H9 (cell line): Measurements from ENCODE around the gene TNIP3. TPM values are rescaled to one million over a fixed set of nuclear protein-coding genes. Genes with fewer than 3 reads are reported as not detected.

Source experiments
- DNase-seq: peaks from one replicate; pipeline ENCODE4 v3.0.0-alpha.2; 2017
- H2AFZ ChIP-seq: one replicate; pipeline ENCODE4 v1.6.1; 2013; ENCODE audit warnings: mild to moderate bottlenecking, low read length, control low read depth, moderate library complexity
- H2AK5ac ChIP-seq: 2 replicates; pipeline ENCODE4 v1.6.1; 2013; ENCODE audit warnings: low read length, control low read depth, mixed read lengths; ENCODE audit not compliant: insufficient read length
- H2BK120ac ChIP-seq: one replicate; pipeline ENCODE4 v1.6.1; 2013; ENCODE audit warnings: low read depth, mild to moderate bottlenecking, low read length, control low read depth, inconsistent platforms; ENCODE audit not compliant: poor library complexity, severe bottlenecking
- H2BK12ac ChIP-seq: 2 replicates; pipeline ENCODE4 v1.6.1; 2013; ENCODE audit warnings: low read length, control low read depth, mixed read lengths, low read depth; ENCODE audit not compliant: insufficient read length
- H2BK15ac ChIP-seq: 2 replicates; pipeline ENCODE4 v1.6.1; 2013; ENCODE audit warnings: low read depth, low read length, control low read depth
- H2BK20ac ChIP-seq: one replicate; pipeline ENCODE4 v1.6.1; 2013; ENCODE audit warnings: low read depth, mild to moderate bottlenecking, low read length, control low read depth, inconsistent platforms; ENCODE audit not compliant: poor library complexity, severe bottlenecking
- H2BK5ac ChIP-seq: 2 replicates; pipeline ENCODE4 v1.6.1; 2013; ENCODE audit warnings: low read length, control low read depth, mixed read lengths; ENCODE audit not compliant: insufficient read length
- H3K14ac ChIP-seq: 2 replicates; pipeline ENCODE4 v1.6.1; 2013; ENCODE audit warnings: low read length, control low read depth; ENCODE audit not compliant: insufficient read depth
- H3K18ac ChIP-seq: 2 replicates; pipeline ENCODE4 v1.6.1; 2013; ENCODE audit warnings: low read depth, mild to moderate bottlenecking, mixed read lengths, low read length, control low read depth; ENCODE audit not compliant: insufficient read length
- H3K23ac ChIP-seq: 2 replicates; pipeline ENCODE4 v1.6.1; 2013; ENCODE audit warnings: low read length, control low read depth, mixed read lengths, low read depth; ENCODE audit not compliant: insufficient read length
- H3K23me2 ChIP-seq: 2 replicates; pipeline ENCODE4 v1.6.1; 2013; ENCODE audit warnings: low read depth, mild to moderate bottlenecking, mixed read lengths, low read length, control low read depth; ENCODE audit not compliant: insufficient read length, poor library complexity, severe bottlenecking
- H3K27ac ChIP-seq: 2 replicates; pipeline ENCODE4 v1.5.1; 2013; ENCODE audit warnings: low read length, control low read depth, mixed read lengths, low read depth; ENCODE audit not compliant: insufficient read length
- H3K27me3 ChIP-seq: 2 replicates; pipeline ENCODE4 v1.6.1; 2013; ENCODE audit warnings: low read length, control low read depth, inconsistent platforms; ENCODE audit not compliant: insufficient read depth
- H3K4ac ChIP-seq: 2 replicates; pipeline ENCODE4 v1.6.1; 2013; ENCODE audit warnings: low read depth, mild to moderate bottlenecking, control low read depth, inconsistent platforms, low read length, moderate library complexity
- H3K4me1 ChIP-seq: 2 replicates; pipeline ENCODE4 v1.6.1; 2013; ENCODE audit warnings: low read length, control low read depth, inconsistent platforms; ENCODE audit not compliant: insufficient read depth
- H3K4me2 ChIP-seq: 2 replicates; pipeline ENCODE4 v1.6.1; 2013; ENCODE audit warnings: low read length, control low read depth, mixed read lengths; ENCODE audit not compliant: insufficient read length, insufficient read depth
- H3K56ac ChIP-seq: 2 replicates; pipeline ENCODE4 v1.6.1; 2013; ENCODE audit warnings: low read depth, mild to moderate bottlenecking, mixed read lengths, low read length, control low read depth; ENCODE audit not compliant: insufficient read length
- H3K79me1 ChIP-seq: 2 replicates; pipeline ENCODE4 v1.6.1; 2013; ENCODE audit warnings: low read depth, mild to moderate bottlenecking, moderate library complexity, low read length, control low read depth, inconsistent platforms; ENCODE audit not compliant: insufficient read depth, poor library complexity, severe bottlenecking
- H3K79me2 ChIP-seq: 2 replicates; pipeline ENCODE4 v1.6.1; 2013; ENCODE audit warnings: low read length, control low read depth, inconsistent platforms; ENCODE audit not compliant: insufficient read depth
- H3K9ac ChIP-seq: 2 replicates; pipeline ENCODE4 v1.6.1; 2013; ENCODE audit warnings: low read length, control low read depth, mixed read lengths; ENCODE audit not compliant: insufficient read length; ENCODE audit errors: extremely low read depth
- H3K9me3 ChIP-seq: one replicate; pipeline ENCODE4 v1.6.1; 2013; ENCODE audit warnings: low read depth, low read length, inconsistent platforms; ENCODE audit not compliant: control insufficient read depth
- H3T11ph ChIP-seq: one replicate; pipeline ENCODE4 v1.6.1; 2013; ENCODE audit warnings: mild to moderate bottlenecking, low read length, control low read depth, inconsistent platforms
- H4K20me1 ChIP-seq: one replicate; pipeline ENCODE4 v1.6.1; 2013; ENCODE audit not compliant: control insufficient read depth, insufficient read length, insufficient read depth
- H4K5ac ChIP-seq: 2 replicates; pipeline ENCODE4 v1.6.1; 2013; ENCODE audit warnings: low read depth, mild to moderate bottlenecking, mixed read lengths, low read length, control low read depth; ENCODE audit not compliant: insufficient read length
- H4K8ac ChIP-seq: replicated peaks from 2 replicates; pipeline ENCODE4 v1.6.1; 2013; ENCODE audit warnings: low read length, control low read depth, mixed read lengths, low read depth; ENCODE audit not compliant: insufficient read length
- H4K91ac ChIP-seq: 2 replicates; pipeline ENCODE4 v1.6.1; 2013; ENCODE audit warnings: low read depth, mild to moderate bottlenecking, moderate library complexity, mixed read lengths, low read length, control low read depth; ENCODE audit not compliant: insufficient read length
- H3K27ac Mint-ChIP-seq, 3 experiments: 2 replicates in 2 of 3; 3 replicates in 1 of 3; pipeline ENCODE4 v1.8.0; 2020 to 2021; ENCODE audit warnings: mixed read lengths in 3 of 3, mild to moderate bottlenecking in 1 of 3, moderate library complexity in 1 of 3
- H3K27me3 Mint-ChIP-seq: 2 replicates; pipeline ENCODE4 v1.8.0; 2021; ENCODE audit warnings: low read depth, mild to moderate bottlenecking, moderate library complexity, mixed read lengths
- H3K36me3 Mint-ChIP-seq, 3 experiments: 2 replicates in 2 of 3; 3 replicates in 1 of 3; pipeline ENCODE4 v1.8.0; 2020 to 2021; ENCODE audit warnings: low read depth in 3 of 3, mixed read lengths in 3 of 3; ENCODE audit not compliant: insufficient read depth in 1 of 3
- H3K4me1 Mint-ChIP-seq, 2 experiments: 2 replicates each; pipeline ENCODE4 v1.8.0; 2020; ENCODE audit warnings: mixed read lengths in 2 of 2
- H3K4me3 Mint-ChIP-seq, 2 experiments: 2 replicates in 1 of 2; 3 replicates in 1 of 2; pipeline ENCODE4 v1.8.0; 2020 to 2021; ENCODE audit warnings: mild to moderate bottlenecking in 2 of 2, mixed read lengths in 2 of 2, moderate library complexity in 1 of 2
- H3K9me3 Mint-ChIP-seq, 2 experiments: 2 replicates in 1 of 2; 3 replicates in 1 of 2; pipeline ENCODE4 v1.8.0; 2020; ENCODE audit warnings: mild to moderate bottlenecking in 2 of 2, mixed read lengths in 2 of 2, moderate library complexity in 1 of 2
- total RNA-seq: library from RNA; stranded (reverse); gene quantifications from 2 replicates; pipeline ENCODE4 v1.2.1, GENCODE V29; 2021
- TF ChIP-seq, protein P1 (sequence below): fragments of 200-600 bp; sonication (generic); conservative IDR thresholded peaks from 3 replicates; pipeline ENCODE4 v1.8.0; 2021; ENCODE audit warnings: antibody characterized with exemption, mild to moderate bottlenecking

The TNIP3 gene
- total RNA-seq, 1 experiment from 2014 or later: not detected

DNA sequence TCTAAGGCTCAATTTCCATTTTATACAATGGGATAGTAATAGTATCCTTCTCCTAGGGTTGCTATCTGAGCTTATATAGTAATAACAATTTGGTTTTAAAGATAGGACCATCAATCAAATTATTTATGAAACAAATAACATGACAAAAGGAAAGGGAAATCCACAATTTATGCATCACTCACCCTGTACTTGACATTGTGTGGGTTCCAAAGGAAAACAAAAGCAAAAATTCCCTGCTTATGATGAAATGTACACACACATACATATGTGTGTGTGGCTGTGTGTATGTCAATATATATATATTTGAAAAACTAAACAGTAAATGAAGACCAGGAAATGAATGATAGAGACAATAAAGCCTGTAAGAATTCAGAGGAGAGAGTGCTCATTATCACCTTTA lies 2.9 kb upstream of the TNIP3 start:
- no peak overlapping the region for H2BK120ac ChIP-seq
- H2BK5ac ChIP-seq: no peak overlapping the region
- no peaks in the 10 kb centered on the region for H4K20me1 ChIP-seq
- H2BK15ac ChIP-seq: no peak overlapping the region
- Mint-ChIP-seq H3K4me3 (no peak overlapping the region), H3K27ac (no peak overlapping the region), H3K9me3 (no peaks in the 10 kb centered on the region), H3K4me1 (peaks cover 3 to 7% of the 10 kb centered on the region in 2 experiments; a peak in 2 of 4 replicates), H3K36me3 (no peaks in the 10 kb centered on the region), H3K27me3 (no peaks in the 10 kb centered on the region)
- no peak overlapping the region for H3K18ac ChIP-seq
- H3K4me2 ChIP-seq: no peak overlapping the region
- no peak overlapping the region for H2AK5ac ChIP-seq
- TF ChIP-seq, protein P1, sequence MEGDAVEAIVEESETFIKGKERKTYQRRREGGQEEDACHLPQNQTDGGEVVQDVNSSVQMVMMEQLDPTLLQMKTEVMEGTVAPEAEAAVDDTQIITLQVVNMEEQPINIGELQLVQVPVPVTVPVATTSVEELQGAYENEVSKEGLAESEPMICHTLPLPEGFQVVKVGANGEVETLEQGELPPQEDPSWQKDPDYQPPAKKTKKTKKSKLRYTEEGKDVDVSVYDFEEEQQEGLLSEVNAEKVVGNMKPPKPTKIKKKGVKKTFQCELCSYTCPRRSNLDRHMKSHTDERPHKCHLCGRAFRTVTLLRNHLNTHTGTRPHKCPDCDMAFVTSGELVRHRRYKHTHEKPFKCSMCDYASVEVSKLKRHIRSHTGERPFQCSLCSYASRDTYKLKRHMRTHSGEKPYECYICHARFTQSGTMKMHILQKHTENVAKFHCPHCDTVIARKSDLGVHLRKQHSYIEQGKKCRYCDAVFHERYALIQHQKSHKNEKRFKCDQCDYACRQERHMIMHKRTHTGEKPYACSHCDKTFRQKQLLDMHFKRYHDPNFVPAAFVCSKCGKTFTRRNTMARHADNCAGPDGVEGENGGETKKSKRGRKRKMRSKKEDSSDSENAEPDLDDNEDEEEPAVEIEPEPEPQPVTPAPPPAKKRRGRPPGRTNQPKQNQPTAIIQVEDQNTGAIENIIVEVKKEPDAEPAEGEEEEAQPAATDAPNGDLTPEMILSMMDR: no peak
- no peak overlapping the region for H3K56ac ChIP-seq
- H3T11ph ChIP-seq: no peak overlapping the region
- H3K23me2 ChIP-seq: no peaks in the 10 kb centered on the region
- H3K27me3 ChIP-seq: no peaks in the 10 kb centered on the region
- H3K14ac ChIP-seq: no peak overlapping the region
- no peak overlapping the region for H3K9ac ChIP-seq
- DNase-seq: no peak
- H4K5ac ChIP-seq: no peak overlapping the region
- H4K8ac ChIP-seq: no peak overlapping the region
- H3K4me1 ChIP-seq: no peaks in the 10 kb centered on the region
- no peaks in the 10 kb centered on the region for H3K79me1 ChIP-seq
- H2BK20ac ChIP-seq: no peak overlapping the region
- no peak overlapping the region for H3K23ac ChIP-seq
- H3K27ac ChIP-seq: no peak overlapping the region
- no peak overlapping the region for H2AFZ ChIP-seq
- no peak overlapping the region for H4K91ac ChIP-seq
- H3K9me3 ChIP-seq: no peaks in the 10 kb centered on the region
- H2BK12ac ChIP-seq: no peak overlapping the region
- H3K79me2 ChIP-seq: no peaks in the 10 kb centered on the region
- H3K4ac ChIP-seq: no peak overlapping the region
